Measurements from ENCODE around the gene HIRIP3.
"Not testable (repeated sequence)": the region's sequence is repeated elsewhere in the genome, so short reads cannot be mapped to it uniquely, and the experiment has no call there.

The HIRIP3 gene

GRCh38 chr16:30016555-30017276 is 21.3 kb upstream of the HIRIP3 start:
- DNase-seq = no peak

- DNase-seq = not testable (repeated sequence)
Measured at GRCh38 chr16:30015450-30015849, 20.0 kb upstream of the HIRIP3 start.

DNA sequence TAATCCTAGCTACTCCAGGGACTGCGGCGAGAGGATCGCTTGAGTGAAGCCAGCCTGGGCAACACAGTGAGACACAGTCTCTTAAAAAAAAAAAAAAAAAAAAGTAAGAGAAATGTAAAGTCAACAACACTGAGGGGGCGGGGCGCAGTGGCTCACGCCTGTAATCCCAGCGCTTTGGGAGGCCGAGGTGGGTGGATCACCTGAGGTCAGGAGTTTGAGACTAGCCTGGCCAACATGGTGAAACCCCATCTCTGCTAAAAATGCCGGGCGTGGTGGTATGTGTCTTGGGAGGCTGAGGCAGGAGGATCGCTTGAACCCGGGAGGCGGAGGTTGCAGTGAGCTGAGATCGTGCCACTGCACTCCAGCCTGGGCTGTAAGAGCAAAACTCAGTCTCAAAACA is 17.2 kb upstream of the HIRIP3 start:
- DNase-seq = not testable (repeated sequence)

DNA sequence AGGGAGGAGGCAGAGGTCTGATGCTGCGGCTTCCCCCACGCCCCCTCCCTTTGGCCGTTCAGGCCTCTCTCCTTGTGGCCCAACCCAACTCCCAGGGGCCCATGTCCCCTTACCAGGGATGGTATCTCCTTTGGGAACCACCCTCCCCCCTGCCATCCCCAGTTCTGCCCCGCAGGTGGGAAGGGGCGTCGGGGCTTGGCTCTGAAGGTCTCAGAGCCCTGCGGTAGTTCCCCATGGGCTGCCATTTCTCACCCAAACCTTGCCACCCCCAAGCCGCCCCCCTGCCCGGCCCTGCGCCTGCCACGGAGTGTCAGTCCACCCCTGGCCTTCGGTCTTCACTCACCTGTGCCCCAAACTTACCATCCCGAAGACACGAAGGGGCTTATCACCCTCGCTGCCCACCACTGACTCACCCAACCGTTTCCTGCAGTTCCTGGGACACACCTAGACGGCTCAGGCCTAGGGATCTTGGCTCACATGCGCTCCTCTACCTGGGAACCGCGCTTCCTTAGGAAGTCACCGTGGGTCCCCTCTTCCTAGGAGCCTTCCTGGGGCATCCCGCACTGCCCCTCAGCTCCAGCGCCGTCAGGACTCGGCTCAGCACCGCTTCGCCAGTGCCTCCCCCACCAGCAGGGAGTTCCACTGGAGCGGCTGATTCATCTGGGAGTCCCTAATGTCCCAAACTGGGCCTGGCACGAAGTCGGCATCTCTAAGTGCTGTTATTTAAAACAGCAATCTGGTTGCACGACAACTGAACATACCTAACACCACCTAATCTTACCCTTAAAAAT is 16.5 kb upstream of the HIRIP3 start:
- DNase-seq = no peak

- DNase-seq = peak in 1 of 2 donors; percentile 37
Measured at GRCh38 chr16:30010844-30011713, 15.7 kb upstream of the HIRIP3 start, which contains the start of gene DOC2A. Gene DOC2A, minus strand, starts transcription at chr16:30011027. Its CDS starts 805 bp downstream, at chr16:30010222.

DNA sequence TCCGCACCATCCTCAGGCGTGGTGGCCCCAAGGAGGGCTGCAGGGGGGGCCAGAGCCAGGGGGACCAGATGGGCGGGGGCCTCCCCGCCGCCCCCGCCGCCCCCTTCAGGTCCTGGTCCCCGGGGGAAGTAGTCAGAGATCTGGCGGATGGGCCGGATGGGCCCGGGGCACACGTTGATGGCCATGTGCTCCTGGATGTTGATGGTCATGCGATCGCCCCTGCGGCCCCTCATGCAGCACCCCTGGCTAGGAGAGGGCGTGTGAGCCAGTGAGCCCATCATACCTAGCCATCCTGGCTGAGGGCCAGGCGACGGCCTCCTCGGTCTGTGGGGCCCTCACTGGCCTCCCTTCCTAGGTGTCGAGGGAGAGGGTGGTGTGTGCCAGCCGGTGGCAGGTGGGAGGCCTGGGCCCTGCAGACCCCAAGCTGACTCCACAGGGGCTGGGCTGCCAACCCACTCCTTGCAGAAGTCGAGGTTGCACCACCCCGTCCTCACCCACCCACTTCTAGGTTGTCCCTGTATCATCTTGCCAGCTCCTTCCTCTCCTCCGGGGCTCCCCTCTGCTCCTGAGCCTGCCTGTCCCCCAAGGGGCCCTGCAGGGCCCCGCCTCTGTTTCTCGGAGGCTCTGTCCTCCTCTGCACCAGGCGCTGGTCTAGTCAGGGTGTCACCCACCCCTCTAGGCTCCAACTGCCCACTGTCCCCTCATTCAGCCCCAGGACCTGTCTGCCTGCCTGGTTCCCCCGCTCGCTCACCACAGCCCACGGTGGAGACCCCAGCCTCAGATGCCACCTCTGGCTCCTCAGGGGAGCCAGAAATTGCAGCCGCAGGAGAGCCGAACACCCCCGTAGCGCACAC is 14.8 kb upstream of the HIRIP3 start:
- DNase-seq = no peak

GRCh38 chr16:30009085-30009862 is 13.9 kb upstream of the HIRIP3 start:
- no peak for DNase-seq

GRCh38 chr16:30007378-30007895 is 12.0 kb upstream of the HIRIP3 start:
- no peak for DNase-seq

GRCh38 chr16:30006659-30007377 is 11.4 kb upstream of the HIRIP3 start:
- DNase-seq = no peak

DNA sequence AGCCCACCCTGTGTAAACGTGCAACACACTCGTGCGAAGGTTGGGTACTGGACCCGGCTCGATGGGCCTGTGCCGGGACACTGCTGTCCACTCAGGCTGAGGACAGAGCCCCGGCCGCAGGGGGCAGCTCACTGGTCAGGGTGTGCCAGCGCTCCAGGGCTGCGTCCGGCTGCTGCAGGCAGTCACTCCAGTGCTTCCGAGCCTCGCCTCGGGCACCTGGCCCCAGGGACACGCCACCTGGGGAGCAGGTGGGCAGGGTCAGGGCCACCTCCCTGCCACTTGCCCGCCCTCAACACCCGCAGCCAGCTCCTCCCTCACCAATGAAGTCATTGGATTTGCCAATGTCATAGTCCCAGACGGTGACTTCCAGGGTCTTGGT is 10.7 kb upstream of the HIRIP3 start:
- DNase-seq = no peak

- DNase-seq = peak; percentile 42 to 57
Measured at GRCh38 chr16:30005341-30006094, 10.1 kb upstream of the HIRIP3 start.

DNA sequence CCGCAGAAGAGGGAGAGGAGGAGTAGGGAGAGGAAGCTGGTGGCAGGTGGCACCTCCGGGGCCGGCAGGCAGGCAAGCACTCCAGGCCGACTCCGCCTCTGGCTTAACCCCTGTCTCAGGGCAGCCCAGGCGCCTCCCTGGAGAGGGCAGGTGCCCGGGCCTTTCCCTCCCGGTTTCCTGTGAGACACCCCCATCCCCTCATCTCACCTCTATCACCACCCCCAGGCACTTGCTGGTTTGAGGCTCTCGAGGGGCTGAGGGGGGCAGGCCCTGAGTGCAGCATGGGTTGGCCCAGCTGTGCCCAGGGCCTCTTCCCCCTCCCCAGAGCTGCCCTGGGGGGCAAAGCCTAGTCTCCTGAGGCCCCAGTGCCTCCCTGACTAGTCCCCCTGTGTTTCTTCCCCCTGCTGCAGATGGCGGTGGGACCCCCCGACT is 9.4 kb upstream of the HIRIP3 start:
- DNase-seq = no peak

- no peak for DNase-seq
Measured at GRCh38 chr16:30004424-30004776, 9.0 kb upstream of the HIRIP3 start.

- no peak for DNase-seq
Measured at GRCh38 chr16:30003670-30004423, 8.4 kb upstream of the HIRIP3 start.

DNA sequence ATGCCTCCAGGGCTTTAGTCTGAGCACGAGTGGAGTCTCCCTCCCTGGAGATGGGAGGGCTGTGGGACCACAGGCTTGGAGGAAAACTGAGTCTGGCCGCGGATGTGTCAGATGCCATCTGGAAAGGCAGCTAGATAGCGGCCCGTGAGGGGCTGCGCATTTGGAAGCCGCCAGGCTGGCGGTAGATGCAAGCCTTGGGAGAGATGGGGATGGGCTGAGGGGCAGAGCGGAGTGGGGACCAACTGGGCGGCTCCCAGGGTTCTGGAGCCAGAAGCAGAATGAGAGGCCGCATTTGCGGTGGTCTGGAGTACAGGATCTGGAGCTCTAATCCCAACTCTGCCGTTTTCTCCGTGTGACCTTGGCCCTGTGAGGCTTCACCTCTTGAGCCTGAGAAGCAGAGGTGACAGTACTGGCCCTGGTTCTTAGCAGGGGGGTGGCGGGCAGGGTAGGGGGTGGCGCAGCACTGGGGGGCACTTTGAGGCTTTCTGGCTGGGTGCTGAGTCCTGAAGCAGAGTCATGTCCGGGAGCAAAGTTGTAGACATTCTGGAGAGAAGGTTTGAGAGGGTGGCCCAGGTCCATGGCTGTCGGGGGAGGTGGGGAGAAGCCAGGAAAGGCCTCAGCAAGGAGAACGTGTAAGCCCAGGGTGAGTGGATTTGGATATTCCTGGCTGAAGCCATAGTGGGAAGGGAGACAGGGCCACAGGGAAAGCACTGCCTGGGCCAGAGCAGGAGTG is 7.4 kb upstream of the HIRIP3 start:
- no peak for DNase-seq

GRCh38 chr16:30000735-30001631 is 5.6 kb upstream of the HIRIP3 start:
- no peak for DNase-seq

GRCh38 chr16:29999605-30000004 is 4.2 kb upstream of the HIRIP3 start:
- DNase-seq = no peak

Data from CD4-positive, alpha-beta T cell treated with Interferon alpha-2 for 1 hour (primary cell).